Measurements from ENCODE around the gene HDHD5. TPM values are rescaled to one million over a fixed set of nuclear protein-coding genes. Genes with fewer than 3 reads are reported as not detected.

HDHD5 gene
- total RNA-seq, 1 experiment from 2014 or later: 68.4 TPM

- peak overlapping the region in 1 of 2 experiments; percentile 70; a peak in 1 of 5 replicates for H3K4me3 Mint-ChIP-seq
These were observed 40.7 kb downstream of the HDHD5 start for GRCh38 chr22:17118342-17118741.

More at GRCh38 chr22:17118342-17118741, 40.7 kb downstream of the HDHD5 start:
- Histone ChIP-seq H3K27me3 (ENCODE audit: insufficient read depth, low read length) (no peaks in the 10 kb centered on the region), H3K23ac (ENCODE audit: insufficient read length, low read depth, low read length) (no peak overlapping the region), H3K56ac (ENCODE audit: insufficient read length, low read depth, low read length) (no peak overlapping the region), H3K4me2 (ENCODE audit: insufficient read depth, insufficient read length, low read length) (no peak overlapping the region), H4K91ac (ENCODE audit: insufficient read length, low read depth, low read length) (no peak overlapping the region), H3K9ac (ENCODE audit: extremely low read depth, insufficient read length, low read length) (no peak overlapping the region), H2AFZ (ENCODE audit: low read length) (no peak overlapping the region), H3K4ac (ENCODE audit: low read depth, low read length) (no peak overlapping the region), H3K79me2 (ENCODE audit: insufficient read depth, low read length) (no peaks in the 10 kb centered on the region), H3K27ac (ENCODE audit: insufficient read length, low read depth, low read length) (no peak overlapping the region), H3K4me1 (ENCODE audit: insufficient read depth, low read length) (no peaks in the 10 kb centered on the region; the same call in 1 of the 2 replicates), H3K9me3 (ENCODE audit: control insufficient read depth, low read depth, low read length) (no peaks in the 10 kb centered on the region), H2BK120ac (ENCODE audit: low read depth, low read length, poor library complexity, severe bottlenecking) (no peak overlapping the region), H2BK20ac (ENCODE audit: low read depth, low read length, poor library complexity, severe bottlenecking) (no peak overlapping the region), H4K5ac (ENCODE audit: insufficient read length, low read depth, low read length) (no peak overlapping the region), H2BK12ac (ENCODE audit: insufficient read length, low read depth, low read length) (no peak overlapping the region), H2BK15ac (ENCODE audit: low read depth, low read length) (no peak overlapping the region), H4K8ac (replicated peaks; ENCODE audit: insufficient read length, low read depth, low read length) (no peak overlapping the region), H3K79me1 (ENCODE audit: insufficient read depth, low read depth, low read length, poor library complexity, severe bottlenecking) (no peaks in the 10 kb centered on the region), H3K18ac (ENCODE audit: insufficient read length, low read depth, low read length) (no peak overlapping the region), H2AK5ac (ENCODE audit: insufficient read length, low read length) (no peak overlapping the region), H4K20me1 (ENCODE audit: control insufficient read depth, insufficient read depth, insufficient read length) (no peaks in the 10 kb centered on the region), H2BK5ac (ENCODE audit: insufficient read length, low read length) (no peak overlapping the region), H3K23me2 (ENCODE audit: insufficient read length, low read depth, low read length, poor library complexity, severe bottlenecking) (peaks cover 6% of the 10 kb centered on the region), H3K14ac (ENCODE audit: insufficient read depth, low read length) (no peak overlapping the region), H3T11ph (ENCODE audit: low read length) (no peak overlapping the region)
- peaks cover 35 to 37% of the 10 kb centered on the region in 2 experiments for H3K4me1 Mint-ChIP-seq
- peaks cover 0 to 4% (median 0%) of the 10 kb centered on the region in 3 experiments; a peak in 2 of 7 replicates for H3K36me3 Mint-ChIP-seq (ENCODE audit: insufficient read depth in 1 of 3, low read depth in 3 of 3)
- no peak for DNase-seq
- no peak overlapping the region for H3K27ac Mint-ChIP-seq
- peaks cover 7% of the 10 kb centered on the region for H3K27me3 Mint-ChIP-seq (ENCODE audit: low read depth)
- no CpG with 5 or more reads among the region's 4 CpGs for WGBS (ENCODE audit: extremely low coverage, insufficient read length, low lambda C conversion rate)
- H3K9me3 Mint-ChIP-seq: no peaks in the 10 kb centered on the region
- no peak for TF ChIP-seq CTCF (conservative IDR thresholded peaks at IDR 0.05)
